Adrenal gland (tissue), 5 donors: ENCODE measurements around the gene CPA2.

Experiments
- POLR2A ChIP-seq, 2 donors: fragments of 450-650 bp; IDR thresholded peaks; one replicate each; pipeline ENCODE4 v1.6.1; 2017; ENCODE audit warnings: antibody characterized with exemption in 2 of 2, mild to moderate bottlenecking in 2 of 2, moderate library complexity in 1 of 2
- TF ChIP-seq, protein P1 (sequence below), 6 experiments: fragments of 450-650 bp in 4 of 6; fragments of 200-600 bp in 2 of 6; sonication (generic) in 1 of 6; IDR thresholded peaks; 1 replicate in 5 of 6; 2 replicates in 1 of 6; pipeline versions ENCODE4 v1.5.1 to v1.8.0; 2016 to 2021; ENCODE audit warnings: antibody characterized with exemption in 6 of 6, mild to moderate bottlenecking in 2 of 6, moderate library complexity in 1 of 6
- donor health status: DM: no; HTN: no; CAD: no.

DNA sequence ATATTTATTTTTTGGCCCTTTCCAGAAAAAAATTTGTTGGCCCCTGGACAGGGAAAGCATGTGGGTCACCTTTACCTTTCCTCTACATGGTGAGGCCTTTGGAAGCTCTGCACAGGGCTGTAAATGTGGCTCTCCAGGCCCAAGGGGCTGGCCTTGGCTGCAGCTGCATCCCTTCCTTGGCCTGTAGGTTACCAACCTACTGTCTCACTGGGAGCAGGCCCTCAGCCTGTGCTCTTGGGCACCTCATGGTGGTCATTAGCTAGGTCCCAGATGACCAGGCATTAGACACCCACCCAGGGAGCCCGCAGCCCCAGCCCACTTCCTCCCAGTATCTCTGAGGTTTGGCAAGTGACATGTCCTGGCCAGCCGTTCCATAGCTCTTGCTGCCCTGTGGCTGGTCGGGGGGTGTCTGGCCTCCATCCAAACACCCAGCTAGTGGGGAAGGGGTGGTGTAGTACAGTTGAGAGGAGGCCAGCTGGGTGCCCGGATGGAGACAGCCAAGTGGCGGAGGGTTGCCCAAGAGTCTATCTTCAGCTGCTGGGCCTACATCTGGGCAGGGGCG is 70.8 kb downstream of the CPA2 start:
- TF ChIP-seq, protein P1, sequence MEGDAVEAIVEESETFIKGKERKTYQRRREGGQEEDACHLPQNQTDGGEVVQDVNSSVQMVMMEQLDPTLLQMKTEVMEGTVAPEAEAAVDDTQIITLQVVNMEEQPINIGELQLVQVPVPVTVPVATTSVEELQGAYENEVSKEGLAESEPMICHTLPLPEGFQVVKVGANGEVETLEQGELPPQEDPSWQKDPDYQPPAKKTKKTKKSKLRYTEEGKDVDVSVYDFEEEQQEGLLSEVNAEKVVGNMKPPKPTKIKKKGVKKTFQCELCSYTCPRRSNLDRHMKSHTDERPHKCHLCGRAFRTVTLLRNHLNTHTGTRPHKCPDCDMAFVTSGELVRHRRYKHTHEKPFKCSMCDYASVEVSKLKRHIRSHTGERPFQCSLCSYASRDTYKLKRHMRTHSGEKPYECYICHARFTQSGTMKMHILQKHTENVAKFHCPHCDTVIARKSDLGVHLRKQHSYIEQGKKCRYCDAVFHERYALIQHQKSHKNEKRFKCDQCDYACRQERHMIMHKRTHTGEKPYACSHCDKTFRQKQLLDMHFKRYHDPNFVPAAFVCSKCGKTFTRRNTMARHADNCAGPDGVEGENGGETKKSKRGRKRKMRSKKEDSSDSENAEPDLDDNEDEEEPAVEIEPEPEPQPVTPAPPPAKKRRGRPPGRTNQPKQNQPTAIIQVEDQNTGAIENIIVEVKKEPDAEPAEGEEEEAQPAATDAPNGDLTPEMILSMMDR (IDR thresholded peaks at IDR 0.05), result no peak
- no peak for TF ChIP-seq POLR2A (IDR thresholded peaks at IDR 0.05)
